Measurements from ENCODE around the gene PGP. TPM values are rescaled to one million over a fixed set of nuclear protein-coding genes. Genes with fewer than 3 reads are reported as not detected.

The PGP gene
- total and polyA plus RNA-seq, 2 of the 4 experiments (the other 2 are of a cell fraction): 4.1 to 9.4 TPM

- TF ChIP-seq ELK1 (IDR thresholded peaks at IDR 0.05; ENCODE audit: borderline replicate concordance, low read depth, low read length): no peak
Observed at GRCh38 chr16:2205104-2205966, 9.3 kb downstream of the PGP start, which contains the start of gene MLST8 (continued).
